HEK293 (cell line): ENCODE results near the gene RELT.
A peak's percentile ranks its signal among the peaks of the same experiment; 100 is the strongest.

ENCODE experiments used
- CTCF ChIA-PET: fragments of 350-600 bp; formaldehyde crosslinking; extraction: SDS; loops from one replicate; lab custom pipeline; 2021; ENCODE audit warnings: antibody characterized with exemption; lab: Yijun Ruan, JAX
- POLR2A ChIA-PET: fragments of 300-600 bp; formaldehyde crosslinking; extraction: SDS; loops from one replicate; lab custom pipeline; 2020; ENCODE audit warnings: antibody characterized with exemption, inconsistent platforms; lab: Yijun Ruan, JAX
- H3K27ac ChIP-seq: fragments of 200-500 bp; sonication (Bioruptor generic); 2 replicates; pipeline ENCODE4 v1.5.1; 2014; ENCODE audit warnings: low read depth, low read length, control low read depth, inconsistent platforms; ENCODE audit errors: extremely low read depth
- H3K36me3 ChIP-seq, 2 experiments: fragments of 200-500 bp in 1 of 2; sonication (Bioruptor generic) in 1 of 2; 1 replicate in 1 of 2; 2 replicates in 1 of 2; pipeline ENCODE4 v1.5.1; 2014 to 2017; ENCODE audit warnings: inconsistent platforms in 2 of 2, low read length in 2 of 2; ENCODE audit not compliant: control insufficient read depth in 2 of 2, insufficient read depth in 1 of 2
- H3K4me1 ChIP-seq: fragments of 200-500 bp; sonication (Bioruptor generic); 2 replicates; pipeline ENCODE4 v1.5.1; 2014; ENCODE audit warnings: mild to moderate bottlenecking, low read length, inconsistent platforms; ENCODE audit not compliant: control insufficient read depth, insufficient read depth
- H3K4me3 ChIP-seq: 2 replicates; pipeline ENCODE4 v1.5.1; 2011; ENCODE audit warnings: low read depth, mild to moderate bottlenecking, control low read depth, low read length, moderate library complexity
- H3K9me3 ChIP-seq: fragments of 200-500 bp; sonication (Bioruptor generic); 2 replicates; pipeline ENCODE4 v1.5.1; 2014; ENCODE audit warnings: low read depth, low read length, inconsistent platforms; ENCODE audit not compliant: control insufficient read depth, insufficient read depth
- PRDM1 ChIP-seq: fragments of 450-650 bp; formaldehyde crosslinking; IDR thresholded peaks from 2 replicates; pipeline ENCODE4; 2016; ENCODE audit warnings: missing biosample characterization, missing genetic modification characterization
- SP7 ChIP-seq: fragments of 450-650 bp; formaldehyde crosslinking; IDR thresholded peaks from 2 replicates; pipeline ENCODE4 v1.5.1; 2016; ENCODE audit warnings: missing biosample characterization, missing genetic modification characterization
- ZFP3 ChIP-seq: fragments of 450-650 bp; formaldehyde crosslinking; IDR thresholded peaks from 2 replicates; pipeline ENCODE4 v1.5.1; 2016; ENCODE audit warnings: low read depth, missing biosample characterization, missing genetic modification characterization
- ZIC2 ChIP-seq: fragments of 450-650 bp; formaldehyde crosslinking; IDR thresholded peaks from 2 replicates; pipeline ENCODE4 v1.5.1; 2016; ENCODE audit warnings: missing biosample characterization, missing genetic modification characterization
- ZNF19 ChIP-seq: fragments of 450-650 bp; formaldehyde crosslinking; IDR thresholded peaks from 2 replicates; pipeline ENCODE4; 2016; ENCODE audit warnings: missing biosample characterization, missing genetic modification characterization, low read depth
- TF ChIP-seq, protein P1 (sequence below): fragments of 450-650 bp; formaldehyde crosslinking; IDR thresholded peaks from 2 replicates; pipeline ENCODE4 v1.5.1; 2016; ENCODE audit warnings: missing biosample characterization, missing genetic modification characterization
- TF ChIP-seq, protein P2 (sequence below): fragments of 450-650 bp; formaldehyde crosslinking; IDR thresholded peaks from 2 replicates; pipeline ENCODE4 v1.5.1; 2016; ENCODE audit warnings: missing biosample characterization, missing genetic modification characterization
- TF ChIP-seq, protein P3 (sequence below): fragments of 450-650 bp; formaldehyde crosslinking; IDR thresholded peaks from 2 replicates; pipeline ENCODE4 v1.5.1; 2017; ENCODE audit warnings: missing biosample characterization, missing genetic modification characterization

RELT gene

DNA sequence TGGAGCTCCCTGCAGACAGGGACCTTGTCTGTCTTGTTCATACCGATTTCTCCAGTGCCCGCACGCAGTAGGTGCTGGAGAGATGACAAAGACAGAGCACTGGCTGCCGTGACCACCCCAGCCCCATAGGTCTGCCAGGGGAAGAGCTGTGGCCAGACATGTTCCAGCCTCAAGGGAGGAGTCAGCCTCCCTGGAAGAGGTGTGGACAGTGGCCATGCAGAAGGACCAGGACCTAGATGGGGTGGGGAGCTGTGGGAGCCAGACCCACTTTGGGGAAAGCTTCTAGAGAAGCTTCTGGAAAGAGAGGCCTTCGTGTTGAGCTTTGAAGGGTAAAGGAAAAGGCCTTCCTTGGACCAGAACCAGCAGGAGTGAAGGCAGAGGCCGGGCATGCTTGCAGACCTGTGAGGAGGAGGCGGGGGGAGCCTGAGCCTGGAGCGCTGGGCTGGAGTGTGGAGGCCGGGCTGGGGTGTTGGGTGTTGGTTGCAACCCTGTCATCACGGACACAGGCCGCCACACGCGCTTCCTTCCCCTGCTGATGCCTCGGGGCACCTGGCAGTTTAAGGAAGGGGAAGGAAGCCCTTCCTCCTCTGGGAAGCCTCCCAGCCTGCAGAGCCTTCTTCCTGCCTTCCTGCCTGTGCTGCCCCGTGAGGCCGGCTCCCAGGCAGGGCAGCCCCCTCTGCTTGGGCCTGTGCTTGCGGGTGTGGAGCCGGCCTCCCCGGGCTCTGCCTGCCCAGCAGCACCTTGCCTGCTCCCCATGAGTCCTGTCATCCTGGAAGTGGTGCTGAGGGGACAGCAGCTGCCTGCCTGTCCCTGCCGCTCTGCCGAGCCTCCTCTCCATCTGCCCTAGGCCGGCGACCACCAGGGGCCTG lies 12.3 kb downstream of the RELT start (continued):
- TF ChIP-seq, protein P1, sequence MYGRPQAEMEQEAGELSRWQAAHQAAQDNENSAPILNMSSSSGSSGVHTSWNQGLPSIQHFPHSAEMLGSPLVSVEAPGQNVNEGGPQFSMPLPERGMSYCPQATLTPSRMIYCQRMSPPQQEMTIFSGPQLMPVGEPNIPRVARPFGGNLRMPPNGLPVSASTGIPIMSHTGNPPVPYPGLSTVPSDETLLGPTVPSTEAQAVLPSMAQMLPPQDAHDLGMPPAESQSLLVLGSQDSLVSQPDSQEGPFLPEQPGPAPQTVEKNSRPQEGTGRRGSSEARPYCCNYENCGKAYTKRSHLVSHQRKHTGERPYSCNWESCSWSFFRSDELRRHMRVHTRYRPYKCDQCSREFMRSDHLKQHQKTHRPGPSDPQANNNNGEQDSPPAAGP (tag by site-specific recombination) = no peak
- TF ChIP-seq, all 188 proteins: peak for 6

DNA sequence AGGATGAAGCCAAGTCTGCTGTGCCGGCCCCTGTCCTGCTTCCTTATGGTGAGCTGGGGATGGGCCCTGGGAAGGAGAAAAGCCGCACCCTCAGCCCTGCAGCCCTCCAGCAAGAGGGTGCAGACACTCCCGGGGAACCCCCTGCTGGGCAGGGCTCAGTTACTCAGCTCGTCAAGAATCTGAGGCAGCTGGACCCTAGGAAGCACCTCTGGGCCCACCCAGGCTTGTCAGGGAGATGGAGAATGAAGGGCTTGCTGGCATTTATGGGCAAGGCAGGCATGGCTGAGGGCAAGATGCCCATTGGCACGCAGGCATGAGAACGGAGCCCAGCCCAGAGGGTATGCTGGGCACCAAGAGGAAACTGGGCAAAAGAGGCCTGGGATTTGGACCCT lies 12.9 kb downstream of the RELT start:
- no peak overlapping the region for H3K27ac ChIP-seq
- ChIA-PET CTCF (interaction anchor here (1.0 to 8.4 kb wide), 2 partner anchors 38 to 145 kb away, joined by 3 to 61 read pairs; no protein-coding TSS in a partner anchor), POLR2A (no interaction called here)
- H3K9me3 ChIP-seq = no peaks in the 10 kb centered on the region
- H3K36me3 ChIP-seq = peaks cover 0 to 40% of the 10 kb centered on the region in 2 experiments; a peak in 1 of 3 replicates
- no peak for TF ChIP-seq ZFP3 (tag by site-specific recombination)
- TF ChIP-seq, protein P2, sequence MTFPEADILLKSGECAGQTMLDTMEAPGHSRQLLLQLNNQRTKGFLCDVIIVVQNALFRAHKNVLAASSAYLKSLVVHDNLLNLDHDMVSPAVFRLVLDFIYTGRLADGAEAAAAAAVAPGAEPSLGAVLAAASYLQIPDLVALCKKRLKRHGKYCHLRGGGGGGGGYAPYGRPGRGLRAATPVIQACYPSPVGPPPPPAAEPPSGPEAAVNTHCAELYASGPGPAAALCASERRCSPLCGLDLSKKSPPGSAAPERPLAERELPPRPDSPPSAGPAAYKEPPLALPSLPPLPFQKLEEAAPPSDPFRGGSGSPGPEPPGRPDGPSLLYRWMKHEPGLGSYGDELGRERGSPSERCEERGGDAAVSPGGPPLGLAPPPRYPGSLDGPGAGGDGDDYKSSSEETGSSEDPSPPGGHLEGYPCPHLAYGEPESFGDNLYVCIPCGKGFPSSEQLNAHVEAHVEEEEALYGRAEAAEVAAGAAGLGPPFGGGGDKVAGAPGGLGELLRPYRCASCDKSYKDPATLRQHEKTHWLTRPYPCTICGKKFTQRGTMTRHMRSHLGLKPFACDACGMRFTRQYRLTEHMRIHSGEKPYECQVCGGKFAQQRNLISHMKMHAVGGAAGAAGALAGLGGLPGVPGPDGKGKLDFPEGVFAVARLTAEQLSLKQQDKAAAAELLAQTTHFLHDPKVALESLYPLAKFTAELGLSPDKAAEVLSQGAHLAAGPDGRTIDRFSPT (tag by site-specific recombination) = 0 out of 2 replicates have a peak, but pooled peaks have one; percentile 33
- H3K4me3 ChIP-seq = no peak overlapping the region
- peaks cover 6% of the 10 kb centered on the region; the same call in 1 of the 2 replicates for H3K4me1 ChIP-seq

DNA sequence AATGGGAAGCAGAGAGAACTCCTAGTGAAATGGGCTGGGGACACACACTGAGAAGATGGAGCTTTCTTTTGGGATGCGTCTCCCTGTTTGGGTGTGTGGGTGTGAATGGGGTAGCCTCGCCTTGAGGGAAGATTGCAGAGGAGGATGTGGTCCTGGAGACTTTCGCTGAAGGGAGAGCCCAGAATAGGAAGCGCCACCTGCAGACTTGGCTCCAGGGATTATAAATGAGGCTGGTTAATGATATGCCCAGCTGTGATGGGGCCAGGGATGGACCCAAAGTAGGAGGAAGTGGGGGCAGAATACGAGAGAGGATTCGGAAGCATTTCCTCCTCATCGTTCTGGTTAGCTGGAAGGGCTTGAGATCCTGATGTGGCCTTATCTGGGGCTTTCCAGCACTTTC lies 13.7 kb downstream of the RELT start:
- POLR2A ChIA-PET = no interaction called here
- no peak overlapping the region for H3K4me3 ChIP-seq
- peaks cover 6% of the 10 kb centered on the region; the same call in 1 of the 2 replicates for H3K4me1 ChIP-seq
- peaks cover 0 to 45% of the 10 kb centered on the region in 2 experiments; a peak in 1 of 3 replicates for H3K36me3 ChIP-seq
- H3K9me3 ChIP-seq = no peaks in the 10 kb centered on the region
- peak; percentile 7; the same call in 1 of the 2 replicates for TF ChIP-seq PRDM1 (tag by site-specific recombination)
- TF ChIP-seq, protein P3, sequence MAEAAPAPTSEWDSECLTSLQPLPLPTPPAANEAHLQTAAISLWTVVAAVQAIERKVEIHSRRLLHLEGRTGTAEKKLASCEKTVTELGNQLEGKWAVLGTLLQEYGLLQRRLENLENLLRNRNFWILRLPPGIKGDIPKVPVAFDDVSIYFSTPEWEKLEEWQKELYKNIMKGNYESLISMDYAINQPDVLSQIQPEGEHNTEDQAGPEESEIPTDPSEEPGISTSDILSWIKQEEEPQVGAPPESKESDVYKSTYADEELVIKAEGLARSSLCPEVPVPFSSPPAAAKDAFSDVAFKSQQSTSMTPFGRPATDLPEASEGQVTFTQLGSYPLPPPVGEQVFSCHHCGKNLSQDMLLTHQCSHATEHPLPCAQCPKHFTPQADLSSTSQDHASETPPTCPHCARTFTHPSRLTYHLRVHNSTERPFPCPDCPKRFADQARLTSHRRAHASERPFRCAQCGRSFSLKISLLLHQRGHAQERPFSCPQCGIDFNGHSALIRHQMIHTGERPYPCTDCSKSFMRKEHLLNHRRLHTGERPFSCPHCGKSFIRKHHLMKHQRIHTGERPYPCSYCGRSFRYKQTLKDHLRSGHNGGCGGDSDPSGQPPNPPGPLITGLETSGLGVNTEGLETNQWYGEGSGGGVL (tag by site-specific recombination) = no peak
- TF ChIP-seq ZIC2 (tag by site-specific recombination) = 0 out of 2 replicates have a peak, but pooled peaks have one; percentile 8
- CTCF ChIA-PET = interaction anchor here (1.0 to 8.4 kb wide), 2 partner anchors 39 to 146 kb away, joined by 3 to 61 read pairs; no protein-coding TSS in a partner anchor
- no peak overlapping the region for H3K27ac ChIP-seq

DNA sequence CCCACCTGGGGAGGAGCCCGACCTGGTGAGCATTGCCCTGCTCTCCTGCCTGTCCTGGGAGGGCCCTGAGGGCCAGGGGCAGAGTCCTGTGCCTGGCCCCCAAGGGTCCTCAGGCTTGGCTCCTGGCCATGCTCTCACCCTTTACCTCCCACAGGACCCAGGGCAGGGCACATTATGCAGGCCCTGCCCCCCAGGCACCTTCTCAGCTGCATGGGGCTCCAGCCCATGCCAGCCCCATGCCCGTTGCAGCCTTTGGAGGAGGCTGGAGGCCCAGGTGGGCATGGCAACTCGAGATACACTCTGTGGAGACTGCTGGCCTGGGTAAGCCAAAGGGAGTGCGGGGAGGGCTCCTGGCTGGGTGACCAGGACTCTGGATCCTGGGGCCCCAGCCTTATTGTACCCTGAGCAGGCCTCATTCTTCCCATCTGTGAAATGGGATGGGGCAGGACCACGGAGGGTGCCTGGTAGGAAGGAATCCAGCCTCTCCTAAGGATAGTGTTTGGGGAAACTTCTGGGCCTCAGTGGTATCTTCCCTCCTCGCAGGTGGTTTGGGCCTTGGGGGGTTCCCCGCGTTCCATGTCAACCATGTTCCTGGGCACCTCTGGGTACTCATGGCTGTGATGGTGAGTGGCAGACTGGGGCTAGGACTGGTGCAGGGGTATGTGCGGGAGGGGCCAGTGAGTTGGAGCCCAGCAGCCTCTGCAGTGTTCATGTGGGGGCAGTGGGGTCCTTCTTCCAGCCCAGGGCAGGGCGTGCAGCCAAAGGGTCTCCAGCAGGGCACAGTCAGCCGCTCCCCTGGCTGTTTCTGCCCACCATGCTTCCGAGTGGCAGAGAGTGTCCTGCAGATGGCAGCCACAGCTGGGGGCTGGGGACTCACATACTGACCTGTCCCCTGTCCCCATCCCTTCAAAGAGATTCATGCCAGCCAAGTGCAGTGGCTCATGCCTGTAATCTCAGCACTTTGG lies 14.7 kb downstream of the RELT start:
- H3K4me3 ChIP-seq = no peak overlapping the region
- H3K4me1 ChIP-seq = peaks cover 4% of the 10 kb centered on the region; the same call in 1 of the 2 replicates
- H3K9me3 ChIP-seq = no peaks in the 10 kb centered on the region
- CTCF ChIA-PET = interaction anchor here (3.6 to 8.4 kb wide), 2 partner anchors 39 to 40 kb away, joined by 61 to 95 read pairs; no protein-coding TSS in a partner anchor
- POLR2A ChIA-PET = no interaction called here
- TF ChIP-seq ZNF19 (tag by site-specific recombination) (no peak), SP7 (tag by site-specific recombination) (no peak)
- TF ChIP-seq, protein P2 (tag by site-specific recombination) = 0 out of 2 replicates have a peak, but pooled peaks have one; percentile 16
- TF ChIP-seq, all 188 proteins: peak for 1
- Histone ChIP-seq H3K27ac (no peak overlapping the region), H3K36me3 (peaks cover 0 to 55% of the 10 kb centered on the region in 2 experiments; a peak in 1 of 3 replicates)
